DMS 273 (cell line): ENCODE results near the gene COX7C.
"Not testable (repeated sequence)": the region's sequence is repeated elsewhere in the genome, so short reads cannot be mapped to it uniquely, and the experiment has no call there.

Experiments used
- DNase-seq: peaks from one replicate; lab custom pipeline; 2025; ENCODE audit not compliant: unreplicated experiment; lab: John Stamatoyannopoulos, UW

The COX7C gene, protein sequence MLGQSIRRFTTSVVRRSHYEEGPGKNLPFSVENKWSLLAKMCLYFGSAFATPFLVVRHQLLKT

DNA sequence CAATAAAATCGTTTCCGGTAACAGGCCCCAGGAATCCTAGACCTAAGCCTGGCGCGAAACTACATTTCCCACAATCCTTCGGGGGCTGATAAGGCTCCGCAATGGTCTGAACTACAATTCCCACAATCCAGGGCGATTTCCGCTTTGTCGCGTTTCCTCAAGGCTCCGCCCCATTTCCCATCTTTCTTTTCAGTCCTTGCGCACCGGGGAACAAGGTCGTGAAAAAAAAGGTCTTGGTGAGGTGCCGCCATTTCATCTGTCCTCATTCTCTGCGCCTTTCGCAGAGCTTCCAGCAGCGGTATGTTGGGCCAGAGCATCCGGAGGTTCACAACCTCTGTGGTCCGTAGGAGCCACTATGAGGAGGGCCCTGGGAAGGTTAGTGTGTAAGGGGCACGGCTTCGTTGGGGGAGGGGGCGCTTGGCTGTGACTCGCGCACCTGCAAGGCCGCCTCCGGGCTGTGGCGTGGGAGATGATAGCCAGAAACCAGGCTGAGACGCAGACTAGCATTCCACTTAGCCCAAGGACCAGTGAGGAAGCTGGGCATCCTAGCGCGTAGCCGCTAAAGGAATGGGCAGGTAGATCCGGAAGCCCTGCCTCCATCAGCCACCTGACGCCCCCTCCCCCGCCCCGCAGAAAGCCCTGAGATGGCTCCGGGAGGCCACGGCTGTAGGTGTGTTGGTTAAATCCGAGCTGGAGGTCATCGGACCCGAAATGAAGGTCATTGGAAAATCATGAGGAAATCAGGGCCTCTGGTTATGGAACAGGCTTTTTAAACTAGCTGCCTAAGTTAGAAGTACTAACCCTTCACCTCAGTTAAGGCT is at the start of gene COX7C:
TSS of gene COX7C (plus strand) at position 186 of the 821 bp plus-strand sequence. CDS start at position 301, 115 bp downstream.
- DNase-seq = peak; percentile 99

DNA sequence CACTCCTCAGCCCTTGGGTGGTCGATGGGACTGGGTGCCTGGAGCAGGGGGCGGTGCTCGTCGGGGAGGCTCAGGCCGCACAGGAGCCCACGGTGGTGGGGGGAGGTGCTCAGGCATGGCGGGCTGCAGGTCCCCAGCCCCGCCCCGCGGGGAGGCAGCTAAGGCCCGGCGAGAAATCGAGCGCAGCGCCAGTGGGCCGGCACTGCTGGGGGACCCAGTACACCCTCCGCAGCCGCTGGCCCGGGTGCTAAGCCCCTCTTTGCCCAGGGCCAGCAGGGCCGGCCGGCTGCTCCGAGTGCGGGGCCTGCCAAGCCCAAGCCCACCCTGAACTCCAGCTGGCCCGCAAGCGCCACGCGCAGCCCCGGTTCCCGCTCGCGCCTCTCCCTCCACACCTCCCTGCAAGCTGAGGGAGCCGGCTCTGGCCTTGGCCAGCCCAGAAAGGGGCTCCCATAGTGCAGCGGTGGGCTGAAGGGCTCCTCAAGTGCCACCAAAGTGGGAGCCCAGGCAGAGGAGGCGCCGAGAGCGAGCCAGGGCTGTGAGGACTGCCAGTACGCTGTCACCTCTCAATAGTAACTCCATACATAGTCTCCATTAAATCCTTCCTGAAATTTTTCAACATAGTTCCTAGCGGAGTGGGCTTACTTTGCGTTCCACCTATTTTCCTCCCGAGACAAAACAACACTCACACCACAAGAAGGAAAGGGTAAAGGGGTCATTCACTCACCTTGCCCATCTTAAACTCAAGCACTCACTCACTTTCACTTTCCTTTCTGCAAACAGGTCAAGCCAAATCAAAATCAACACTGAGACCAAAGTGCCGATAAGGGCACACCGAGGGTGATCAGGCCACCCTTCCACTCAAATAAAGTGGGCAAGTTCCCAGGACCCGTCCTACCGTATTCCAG is 48.0 kb upstream of the COX7C start:
- not testable (repeated sequence) for DNase-seq

DNA sequence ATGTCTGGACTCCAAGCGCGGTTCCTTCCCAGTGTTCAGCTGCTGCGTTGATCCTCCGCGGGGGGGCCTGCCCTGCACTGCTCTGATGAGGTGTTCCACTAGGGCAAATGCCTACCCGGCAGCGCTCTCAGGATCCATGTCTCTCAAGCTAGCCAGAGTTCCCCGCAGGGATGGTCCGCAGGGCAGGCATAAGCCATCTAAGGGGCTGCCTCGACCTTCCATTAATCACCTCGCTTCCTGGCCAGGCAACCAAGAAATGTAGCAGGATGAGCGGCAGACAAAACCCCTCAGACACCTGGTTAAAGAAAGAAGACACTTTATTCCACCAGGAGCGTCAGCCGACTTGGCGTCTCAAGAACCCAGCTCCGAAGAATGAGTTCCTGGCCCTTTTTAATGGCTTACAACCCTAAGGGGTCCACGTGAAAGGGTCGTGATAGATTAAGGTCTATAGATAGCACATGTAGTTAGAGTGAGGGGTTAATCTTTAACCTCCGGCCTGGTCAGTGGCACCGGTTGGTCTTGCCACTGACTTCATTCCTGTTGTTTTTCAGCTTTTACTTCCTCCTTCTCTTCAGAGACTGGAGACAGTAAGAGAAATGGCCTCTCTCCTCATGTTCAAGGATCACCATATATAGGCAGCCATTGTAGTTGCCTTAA is 47.2 kb upstream of the COX7C start:
- DNase-seq = no peak

DNA sequence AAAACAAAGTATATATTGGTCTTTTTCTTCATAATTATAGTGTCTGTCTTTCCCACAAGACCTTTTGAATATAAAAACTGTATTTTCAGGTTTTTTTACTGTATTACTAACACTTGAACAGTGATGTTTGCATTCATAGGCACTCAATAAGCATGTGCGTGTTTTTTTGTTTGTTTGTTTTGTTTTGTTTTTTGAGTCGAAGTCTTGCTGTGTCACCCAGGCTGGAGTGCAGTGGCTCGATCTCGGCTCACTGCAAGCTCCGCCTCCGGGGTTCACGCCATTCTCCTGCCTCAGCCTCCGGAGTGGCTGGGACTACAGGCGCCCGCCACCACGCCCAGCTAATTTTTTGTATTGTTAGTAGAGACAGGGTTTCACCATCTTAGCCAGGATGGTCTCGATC is 46.6 kb upstream of the COX7C start:
- DNase-seq = not testable (repeated sequence)

DNA sequence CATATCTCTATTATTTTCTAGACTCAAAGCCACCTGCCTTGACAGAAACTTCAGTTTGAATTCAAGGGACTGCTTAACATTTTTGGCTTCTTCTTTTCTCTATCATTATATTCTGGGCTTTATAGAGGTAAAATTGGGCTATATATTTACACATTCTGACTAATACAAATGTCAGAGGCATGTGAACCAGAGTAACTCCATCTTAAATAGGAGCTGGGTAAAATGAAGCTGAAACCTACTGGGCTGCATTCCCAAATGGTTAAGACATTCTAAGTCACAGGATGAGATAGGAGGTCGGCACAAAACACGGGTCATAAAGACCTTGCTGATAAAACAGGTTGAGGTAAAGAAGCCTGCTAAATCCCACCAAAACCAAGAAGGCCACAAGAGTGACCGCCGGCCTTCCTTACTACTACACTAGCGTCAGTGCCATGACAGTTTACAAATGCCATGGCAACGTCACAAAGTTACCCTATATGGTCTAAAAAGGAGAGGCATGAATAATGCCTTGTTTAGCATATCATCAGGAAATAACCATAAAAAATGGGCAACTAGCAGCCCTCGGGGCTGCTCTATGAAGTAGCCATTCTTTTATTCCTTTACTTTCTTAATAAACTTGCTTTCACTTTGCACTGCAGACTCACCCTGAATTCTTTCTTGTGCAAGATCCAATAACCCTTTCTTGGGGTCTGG is 44.8 kb upstream of the COX7C start:
- DNase-seq = no peak

DNA sequence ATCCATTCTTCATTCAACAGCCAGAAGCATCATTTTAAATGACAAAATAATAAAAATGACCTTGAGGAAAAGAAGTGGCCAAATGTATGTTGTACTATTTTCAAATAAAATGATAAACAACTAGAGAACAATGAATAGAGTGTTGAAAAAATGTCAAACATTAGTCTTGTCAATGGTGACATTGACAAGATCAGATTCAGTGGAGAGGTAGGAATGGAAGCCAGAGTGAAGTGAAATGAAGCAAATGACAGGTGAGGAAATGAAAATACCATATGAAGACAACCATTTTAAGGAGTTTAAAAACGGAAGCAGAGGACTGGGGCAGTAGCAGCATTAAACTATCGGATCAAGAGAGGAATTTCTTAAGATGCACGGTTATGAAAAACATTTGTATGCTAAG is 38.2 kb upstream of the COX7C start:
- DNase-seq = no peak

DNA sequence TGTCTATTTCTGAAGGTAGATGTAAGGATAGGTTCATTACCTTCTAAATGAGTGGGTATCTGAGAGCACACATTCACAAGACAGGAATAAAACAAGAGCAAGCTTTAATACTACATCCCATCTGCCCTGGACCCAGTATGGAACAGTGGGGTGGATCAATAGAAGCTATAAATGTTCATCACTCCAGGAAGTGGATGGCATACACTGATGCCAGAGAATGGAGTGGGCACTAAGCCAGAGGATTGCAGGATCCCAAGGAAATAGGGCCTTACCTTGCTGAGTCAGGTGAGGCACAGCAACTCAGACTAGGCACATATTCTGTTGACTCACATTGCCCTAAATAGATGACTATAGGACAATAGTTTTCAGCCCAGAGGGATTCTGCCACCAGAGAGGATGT is 21.3 kb upstream of the COX7C start:
- DNase-seq = no peak

DNA sequence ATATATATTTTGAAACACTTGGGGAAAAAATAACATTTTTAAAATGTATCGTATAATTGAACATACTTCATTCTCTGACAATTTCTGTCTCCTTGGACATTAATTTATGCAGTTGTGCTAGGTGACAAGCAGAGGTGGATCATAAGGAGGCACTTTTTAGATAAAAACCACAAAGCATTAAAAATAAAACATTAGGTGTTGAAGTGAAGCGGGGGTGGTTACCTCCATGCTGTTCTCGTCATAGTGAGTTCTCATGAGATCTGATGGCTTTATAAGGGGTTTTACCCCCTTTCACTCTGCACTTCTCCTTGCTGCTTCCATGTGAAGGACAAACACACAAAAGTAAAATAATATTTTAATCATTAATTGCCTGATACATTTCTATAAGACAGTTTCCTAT is 11.9 kb upstream of the COX7C start:
- no peak for DNase-seq

DNA sequence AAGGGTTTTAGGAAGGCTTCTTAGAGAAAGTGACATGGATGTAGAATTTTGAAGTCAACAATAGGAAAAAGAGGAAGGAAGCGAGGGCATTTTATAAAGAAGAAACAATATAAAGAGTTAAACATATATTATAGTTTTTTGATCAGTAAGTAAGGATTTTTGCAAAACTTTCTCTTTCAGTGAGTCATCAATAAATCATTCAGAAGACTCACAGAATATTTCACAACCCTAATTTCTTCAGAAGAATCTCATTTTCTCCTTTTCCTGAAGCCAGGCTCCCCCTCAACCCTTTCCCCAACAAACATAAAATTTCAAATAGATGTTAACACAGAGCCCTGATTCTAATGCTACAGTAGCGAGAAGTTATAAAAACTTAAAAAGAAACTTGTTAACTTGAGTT is 4.3 kb upstream of the COX7C start:
- no peak for DNase-seq

DNA sequence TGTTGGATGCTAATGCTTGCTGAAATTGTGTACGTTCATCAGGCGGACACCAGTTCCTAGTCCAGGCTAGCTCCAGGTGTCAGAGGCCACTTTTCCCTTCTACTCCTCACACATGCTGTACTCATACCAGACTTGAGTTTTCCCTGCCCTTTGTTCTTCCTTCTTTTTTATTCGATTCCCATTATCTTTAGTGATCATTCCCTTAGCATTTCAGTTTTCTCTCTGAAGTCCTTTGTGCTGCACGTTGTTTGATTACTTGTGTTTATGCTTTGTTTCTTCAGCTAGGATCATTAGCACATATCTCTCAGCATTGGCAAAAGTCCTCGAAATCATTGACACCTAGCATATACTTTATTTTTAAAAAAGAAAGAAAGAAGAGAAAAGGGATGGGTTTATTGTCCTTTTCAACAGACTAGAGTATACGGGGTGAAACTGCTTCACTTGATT is 409 bp upstream of the COX7C start:
- no peak for DNase-seq

DNA sequence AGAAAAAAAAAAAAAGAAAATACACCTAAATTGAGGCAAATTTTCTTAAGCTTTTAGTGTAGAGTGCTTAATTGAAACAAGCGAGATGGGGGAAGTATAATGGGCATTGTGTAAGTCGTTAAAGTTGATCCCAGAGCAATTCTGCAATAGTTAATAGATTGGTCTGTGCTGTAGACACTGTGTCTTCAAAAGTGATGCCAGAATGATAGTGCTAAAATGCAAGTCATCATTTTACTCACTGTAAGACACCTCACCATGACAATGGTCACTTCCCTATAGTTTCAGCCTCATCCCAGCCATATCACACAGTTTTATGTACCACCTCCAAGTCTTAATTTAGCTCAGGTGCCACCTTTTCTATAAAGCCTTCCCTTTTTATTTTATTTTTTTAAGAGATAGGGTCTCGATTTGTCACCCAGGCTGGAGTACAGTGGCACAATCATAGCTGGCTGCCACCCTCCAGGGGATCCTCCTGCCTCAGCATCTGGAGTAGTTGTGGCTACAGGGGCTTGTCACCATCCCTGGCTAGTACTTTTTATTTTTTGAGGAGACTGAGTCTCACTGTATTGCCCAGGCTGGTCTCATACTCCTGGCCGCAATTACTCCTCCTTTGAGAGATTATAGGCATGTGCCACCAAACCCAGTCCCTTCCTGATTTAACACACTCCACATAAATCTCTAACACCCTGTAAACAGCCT is 6.2 kb downstream of the COX7C start:
- no peak for DNase-seq

DNA sequence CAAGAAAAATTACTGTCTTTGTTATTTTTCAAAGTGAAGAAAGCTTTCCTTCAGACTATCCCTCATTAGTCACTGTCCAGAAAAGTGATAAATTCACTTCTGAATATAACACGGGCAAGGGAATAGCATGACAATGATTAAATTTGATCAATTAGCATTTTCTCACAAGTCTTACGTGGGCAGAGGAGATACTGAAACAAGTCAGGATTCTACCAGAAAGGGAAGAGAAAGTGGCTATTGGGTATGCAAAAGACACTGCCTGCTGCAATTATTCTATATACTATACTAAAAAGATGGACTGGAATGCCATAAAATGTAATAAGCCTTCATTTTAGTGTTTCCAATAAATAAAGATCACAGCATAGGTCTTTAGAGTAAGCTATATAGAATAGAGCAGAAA is 7.4 kb downstream of the COX7C start:
- no peak for DNase-seq

DNA sequence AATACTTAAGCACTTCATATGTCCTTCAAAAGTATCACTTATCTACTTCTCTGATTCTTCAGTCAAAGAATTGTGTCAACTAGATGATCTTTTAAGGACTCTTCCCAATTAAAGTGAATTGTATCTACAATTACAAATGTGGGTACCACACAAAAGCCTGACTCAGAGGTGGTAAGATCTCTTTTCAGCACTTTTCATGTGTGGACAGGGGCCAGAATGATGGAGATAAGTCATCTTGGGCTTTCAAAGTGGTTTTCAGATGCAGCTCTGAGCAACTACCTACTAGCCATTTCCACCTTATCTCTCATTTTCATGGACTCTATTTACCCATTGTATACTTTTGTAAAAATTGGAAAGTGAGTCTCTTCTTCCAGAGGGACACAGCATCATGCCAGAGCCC is 8.4 kb downstream of the COX7C start:
- DNase-seq = no peak

DNA sequence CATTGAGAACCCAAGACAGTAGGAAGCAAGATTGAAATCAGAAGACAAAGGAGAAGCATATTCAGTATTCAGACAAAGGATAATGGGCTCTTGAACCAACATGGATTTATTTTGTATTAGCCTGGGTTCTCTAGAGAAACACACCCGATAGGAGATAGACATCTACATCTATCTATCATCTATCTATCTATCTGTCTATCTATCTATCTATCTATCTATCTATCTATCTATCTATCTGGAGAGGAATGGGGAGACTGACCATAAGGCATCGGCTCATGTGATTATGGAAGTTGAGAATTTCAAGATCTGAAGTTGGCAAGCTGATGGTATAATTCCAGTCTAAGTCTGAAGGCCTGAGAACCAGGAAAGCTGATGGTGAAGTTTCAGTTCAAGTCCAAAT is 13.4 kb downstream of the COX7C start:
- no peak for DNase-seq

DNA sequence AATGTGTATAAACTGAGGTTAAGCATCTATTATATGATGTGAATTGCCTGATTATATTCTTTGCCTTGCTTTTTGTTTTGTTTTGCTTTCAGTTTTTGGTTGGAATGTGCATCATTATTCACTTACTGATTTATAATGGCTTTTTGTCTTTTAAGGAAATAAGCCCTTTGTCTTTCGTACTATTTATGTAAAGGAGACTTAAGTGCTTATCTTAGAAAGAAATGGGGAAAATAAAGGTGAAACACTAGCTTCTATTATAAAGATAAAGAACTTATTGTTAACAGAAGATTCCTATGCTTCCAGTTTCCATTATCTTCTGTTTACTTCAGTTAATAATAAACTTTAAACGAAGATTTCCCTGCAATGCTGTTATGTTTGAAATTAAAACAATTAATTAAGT is 23.3 kb downstream of the COX7C start:
- DNase-seq = no peak

DNA sequence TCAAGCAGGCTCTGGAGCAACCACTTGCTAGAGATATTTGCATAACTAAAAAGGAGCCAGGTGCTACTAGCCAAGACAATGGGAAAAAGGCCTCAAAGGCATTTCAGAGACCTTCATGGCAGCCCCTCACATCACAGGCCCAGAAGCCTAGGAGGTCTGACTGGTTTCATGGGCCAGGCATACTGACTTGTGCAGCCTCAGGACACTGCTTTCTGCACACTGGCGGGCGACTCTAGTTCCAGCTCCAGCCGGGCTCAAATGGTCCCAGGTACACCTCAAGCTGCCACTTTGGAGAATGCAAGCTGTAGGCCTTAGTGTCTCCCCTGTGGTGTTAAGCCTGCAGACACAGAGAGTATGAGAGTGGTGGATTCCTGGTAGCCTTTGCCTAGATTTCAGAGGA is 27.1 kb downstream of the COX7C start:
- DNase-seq = no peak

DNA sequence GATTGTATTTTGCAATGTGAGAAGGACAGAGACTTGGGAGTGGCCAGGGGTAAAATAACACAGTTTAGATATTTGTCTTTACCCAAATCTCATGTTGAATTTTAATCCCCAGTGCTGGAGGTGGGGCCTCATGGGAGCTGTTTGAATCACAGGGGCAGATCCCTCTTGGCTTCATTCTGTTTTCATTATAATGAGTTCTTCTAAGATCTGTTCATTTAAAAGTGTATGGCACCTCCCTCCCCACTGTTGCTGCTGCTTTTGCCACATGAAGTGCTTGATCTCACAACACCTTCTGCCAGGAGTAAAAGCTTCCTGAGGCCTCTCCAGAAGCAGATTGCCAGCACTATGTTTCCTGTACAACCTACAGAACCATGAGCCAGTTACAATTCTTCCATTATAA is 28.1 kb downstream of the COX7C start:
- DNase-seq = no peak

DNA sequence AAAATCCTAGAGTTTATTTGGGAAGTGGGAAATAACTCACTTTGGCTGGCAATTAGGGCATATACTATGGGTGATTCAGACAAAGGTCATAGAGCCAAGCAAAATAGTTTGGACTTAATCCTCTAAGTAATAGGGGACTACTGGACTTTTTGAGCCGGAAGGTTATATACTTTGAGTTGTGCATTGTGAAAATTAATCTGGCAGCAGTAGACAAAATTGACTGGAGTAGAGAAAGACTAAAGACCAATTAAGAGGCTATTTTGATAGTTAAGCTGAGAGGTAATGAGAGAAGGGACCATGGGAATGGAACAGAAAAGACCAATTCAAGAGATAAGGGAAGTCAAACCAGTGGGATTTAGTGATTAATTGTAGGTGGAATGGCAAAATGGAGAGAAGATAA is 28.9 kb downstream of the COX7C start:
- DNase-seq = no peak

DNA sequence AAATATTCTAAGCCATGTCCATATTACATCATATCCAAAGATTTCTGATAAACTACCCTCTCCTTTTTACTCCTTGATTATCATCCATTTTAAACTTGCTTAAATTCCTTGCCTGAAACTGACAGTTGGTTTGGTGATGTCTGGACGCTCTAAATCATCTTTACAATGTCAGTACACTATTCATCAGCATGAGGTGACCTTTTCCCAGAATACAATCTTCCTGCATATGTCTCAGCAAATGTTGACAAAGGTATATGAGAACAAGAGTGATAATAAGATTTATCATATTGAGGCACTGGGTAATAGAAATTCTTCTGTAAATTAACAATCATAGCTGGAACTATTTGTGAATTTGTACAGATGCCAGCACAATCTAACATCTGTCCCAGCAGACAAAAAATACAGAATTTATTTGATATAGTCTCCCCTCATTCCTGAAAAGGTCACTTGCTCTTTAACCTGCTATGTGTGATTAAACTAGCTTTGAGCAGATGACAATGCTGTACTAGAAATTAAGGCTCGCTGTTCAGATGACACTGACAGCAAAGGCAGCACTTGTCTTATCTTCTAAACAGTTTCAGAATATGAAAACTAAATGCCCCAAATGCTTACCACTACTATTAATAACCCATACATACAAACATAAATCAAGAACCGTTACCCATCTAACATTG is 32.2 kb downstream of the COX7C start:
- no peak for DNase-seq

DNA sequence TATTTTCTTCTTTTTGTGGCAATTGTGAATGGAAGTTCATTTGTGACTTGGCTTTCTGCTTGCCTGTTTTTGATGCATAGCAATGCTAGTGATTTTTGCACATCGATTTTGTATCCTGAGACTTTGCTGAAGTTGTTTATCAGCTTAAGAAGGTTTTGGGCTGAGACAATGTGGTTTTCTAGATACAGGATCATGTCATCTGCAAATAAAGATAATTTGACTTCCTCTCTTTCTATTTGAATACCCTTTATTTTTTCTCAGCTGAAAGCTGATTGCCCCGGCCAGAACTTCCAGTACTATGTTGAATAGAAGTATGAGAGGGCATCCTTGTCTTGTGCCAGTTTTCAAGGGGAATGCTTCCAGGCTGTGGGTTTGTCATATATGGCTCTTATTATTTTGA is 43.0 kb downstream of the COX7C start:
- DNase-seq = not testable (repeated sequence)
